Keratinocyte (primary cell): ENCODE data around the gene PTPN23. TPM values are rescaled to one million over a fixed set of nuclear protein-coding genes. Genes with fewer than 3 reads are reported as not detected.

ENCODE experiments used
- DNase-seq: peaks from one replicate; pipeline ENCODE4 v3.0.0-alpha.2; 2011; ENCODE audit warnings: low read depth, missing footprints, low spot score
- FAIRE-seq: peaks from 2 replicates; lab custom pipeline; 2011; peaks lifted over from hg19 to GRCh38; lab: Jason Lieb, UNC
- H2AFZ ChIP-seq: 2 replicates; pipeline ENCODE4 v1.6.0; 2012; ENCODE audit warnings: low read length, control low read depth, inconsistent platforms; ENCODE audit not compliant: control insufficient read depth
- H3K27ac ChIP-seq: 2 replicates; pipeline ENCODE4 v1.5.1; 2011; ENCODE audit warnings: low read length; ENCODE audit not compliant: control insufficient read depth, insufficient read depth
- H3K27me3 ChIP-seq: 3 replicates; pipeline ENCODE4 v1.6.0; 2011; ENCODE audit warnings: low read length; ENCODE audit not compliant: control insufficient read depth, insufficient read depth; ENCODE audit errors: extremely low read depth
- H3K36me3 ChIP-seq, 2 experiments: 2 replicates in 1 of 2; 3 replicates in 1 of 2; pipeline ENCODE4 v1.5.1; 2011; ENCODE audit warnings: low read length in 2 of 2, mild to moderate bottlenecking in 1 of 2; ENCODE audit not compliant: control insufficient read depth in 2 of 2, insufficient read depth in 2 of 2; ENCODE audit errors: extremely low read depth in 1 of 2
- H3K4me1 ChIP-seq: 3 replicates; pipeline ENCODE4 v1.5.1; 2011; ENCODE audit warnings: low read length; ENCODE audit not compliant: control insufficient read depth, insufficient read depth; ENCODE audit errors: extremely low read depth
- H3K4me2 ChIP-seq: 3 replicates; pipeline ENCODE4 v1.6.0; 2011; ENCODE audit warnings: low read depth, low read length; ENCODE audit not compliant: control insufficient read depth, insufficient read depth; ENCODE audit errors: extremely low read depth
- H3K4me3 ChIP-seq, 3 experiments: fragments of 200-600 bp in 1 of 3; sonication (generic) in 1 of 3; 2 replicates in 2 of 3; 3 replicates in 1 of 3; pipeline ENCODE4 v1.5.1; 2011 to 2016; ENCODE audit warnings: low read length in 3 of 3, mild to moderate bottlenecking in 3 of 3, control low read depth in 2 of 3, inconsistent platforms in 1 of 3, low read depth in 1 of 3, mixed read lengths in 1 of 3, mixed run types in 1 of 3, moderate library complexity in 1 of 3; ENCODE audit not compliant: control insufficient read depth in 2 of 3, insufficient read depth in 2 of 3; ENCODE audit errors: extremely low read depth in 1 of 3
- H3K79me2 ChIP-seq: 2 replicates; pipeline ENCODE4 v1.6.0; 2012; ENCODE audit warnings: low read length; ENCODE audit not compliant: control insufficient read depth, insufficient read depth
- H3K9ac ChIP-seq: 3 replicates; pipeline ENCODE4 v1.6.0; 2011; ENCODE audit warnings: low read length; ENCODE audit not compliant: control insufficient read depth, insufficient read depth; ENCODE audit errors: extremely low read depth
- H3K9me1 ChIP-seq: 3 replicates; pipeline ENCODE4 v1.6.0; 2011; ENCODE audit warnings: low read length; ENCODE audit not compliant: control insufficient read depth, insufficient read depth; ENCODE audit errors: extremely low read depth
- H3K9me3 ChIP-seq: 2 replicates; pipeline ENCODE4 v1.5.1; 2012; ENCODE audit warnings: low read depth, low read length; ENCODE audit not compliant: control insufficient read depth
- H4K20me1 ChIP-seq: 3 replicates; pipeline ENCODE4 v1.6.0; 2011; ENCODE audit warnings: low read length; ENCODE audit not compliant: control insufficient read depth, insufficient read depth; ENCODE audit errors: extremely low read depth
- CTCF ChIP-seq, 3 experiments: IDR thresholded peaks in 1 of 3; conservative IDR thresholded peaks in 1 of 3; optimal IDR thresholded peaks in 1 of 3; 2 replicates in 2 of 3; 3 replicates in 1 of 3; pipeline versions ENCODE3 to v1.5.1; 2011; ENCODE audit warnings: low read length in 3 of 3, mild to moderate bottlenecking in 3 of 3, moderate library complexity in 2 of 3, control low read depth in 1 of 3, inconsistent platforms in 1 of 3; ENCODE audit not compliant: insufficient read depth in 2 of 3; ENCODE audit errors: extremely low read depth in 1 of 3
- EZH2 ChIP-seq: IDR thresholded peaks from one replicate; pipeline ENCODE4 v1.6.1; 2012; ENCODE audit warnings: inconsistent platforms, mild to moderate bottlenecking, low read length, moderate library complexity
- dilution Hi-C: fragments of 300-500 bp; cut with MboI; formaldehyde crosslinking; loops from one replicate; pipeline ENCODE4 v1.7.0; 2020; ENCODE audit warnings: low sequenced_read_pairs; ENCODE audit not compliant: extremely low pct_ligation_motif_present
- polyA plus RNA-seq, 5 experiments: library from polyadenylated mRNA; depleted of rRNA in 3 of 5; stranded (reverse) in 3 of 5; stranded (forward) in 1 of 5; unstranded in 1 of 5; fragments of >200 nt; gene quantifications; 1 replicate in 1 of 5; 2 replicates in 3 of 5; 3 replicates in 1 of 5; pipeline versions ENCODE4 v1.2.1 to v1.2.3, GENCODE V29; 2011 to 2012; ENCODE audit warnings: missing spikeins in 2 of 5, low read depth in 1 of 5, low replicate concordance in 1 of 5

PTPN23 gene
- polyA plus RNA-seq, 1 donor (not counting 4 experiments of a cell fraction or from before 2014, with no cell fraction given) = 1.3 TPM

DNA sequence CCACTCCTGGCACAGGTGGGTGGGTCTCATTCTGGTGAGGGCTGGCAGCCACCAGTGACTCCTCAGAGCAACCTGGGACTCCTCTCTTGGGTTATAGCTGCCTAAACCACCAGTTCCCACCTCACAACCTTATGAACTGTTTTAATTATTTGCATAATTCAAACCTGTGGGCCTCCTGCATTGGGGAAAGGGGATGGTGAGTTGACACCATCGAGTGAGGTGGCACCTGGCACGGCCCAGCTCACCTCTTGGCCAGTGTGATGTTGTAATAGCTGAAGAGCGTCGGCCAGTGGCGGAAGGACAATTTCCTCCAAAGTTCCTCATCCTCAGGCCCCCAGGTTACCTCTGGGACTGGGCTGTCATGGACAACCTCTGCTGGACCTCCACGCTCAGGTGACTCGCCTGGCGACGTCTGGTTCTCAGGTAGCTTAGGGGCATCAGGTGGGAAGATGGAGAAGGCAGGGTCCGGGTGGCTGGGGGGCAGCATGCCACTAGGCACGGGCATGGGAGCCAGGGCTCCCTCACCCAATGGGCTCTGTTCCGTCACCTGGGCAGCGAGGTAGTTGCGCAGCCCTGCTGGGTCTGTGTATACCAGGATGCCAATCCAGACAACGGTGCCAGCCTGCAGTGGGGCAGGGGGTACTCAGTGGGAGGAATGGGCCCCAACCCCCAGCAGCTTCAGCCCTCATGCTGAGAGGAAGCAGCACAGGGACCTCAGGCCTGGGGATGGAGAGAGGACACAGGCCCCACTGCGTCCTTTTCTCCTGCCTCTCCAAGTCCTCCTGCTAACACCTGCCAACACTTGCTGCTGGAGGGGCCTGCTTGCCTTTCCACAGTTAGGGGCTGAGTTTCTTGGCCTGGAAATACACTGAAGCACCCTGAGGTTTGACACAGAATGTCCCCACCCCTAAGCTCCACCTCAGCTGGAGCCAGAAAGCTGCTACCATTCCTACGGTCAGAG lies 38.5 kb downstream of the PTPN23 start:
- Histone ChIP-seq H3K4me2 (no peak overlapping the region), H3K27me3 (no peaks in the 10 kb centered on the region), H3K9me1 (no peaks in the 10 kb centered on the region), H3K4me1 (no peaks in the 10 kb centered on the region), H3K27ac (no peak overlapping the region), H3K4me3 (no peak overlapping the region), H3K79me2 (no peaks in the 10 kb centered on the region), H3K36me3 (peaks cover 21 to 36% of the 10 kb centered on the region in 2 experiments), H2AFZ (no peak overlapping the region), H3K9me3 (no peaks in the 10 kb centered on the region), H4K20me1 (peaks cover 2% of the 10 kb centered on the region), H3K9ac (no peak overlapping the region)
- TF ChIP-seq EZH2 (no peak), CTCF (optimal IDR thresholded peaks at IDR 0.05 in 1 of 3, IDR thresholded peaks at IDR 0.05 in 1 of 3, conservative IDR thresholded peaks at IDR 0.05 in 1 of 3; ENCODE audit: extremely low read depth in 1 of 3, insufficient read depth in 2 of 3, low read length in 3 of 3) (no peak)
- no peak for DNase-seq
- dilution Hi-C loops = no loop called here
- no peak for FAIRE-seq

GRCh38 chr3:47420044-47420430 lies 39.2 kb downstream of the PTPN23 start:
- dilution Hi-C loops = no loop called here
- H4K20me1 ChIP-seq = peaks cover 2% of the 10 kb centered on the region
- H3K4me1 ChIP-seq = no peaks in the 10 kb centered on the region
- H3K9me3 ChIP-seq = no peaks in the 10 kb centered on the region
- H2AFZ ChIP-seq = no peak overlapping the region
- no peak overlapping the region for H3K9ac ChIP-seq
- TF ChIP-seq CTCF (optimal IDR thresholded peaks at IDR 0.05 in 1 of 3, IDR thresholded peaks at IDR 0.05 in 1 of 3, conservative IDR thresholded peaks at IDR 0.05 in 1 of 3; ENCODE audit: extremely low read depth in 1 of 3, insufficient read depth in 2 of 3, low read length in 3 of 3) (no peak), EZH2 (no peak)
- H3K9me1 ChIP-seq = no peaks in the 10 kb centered on the region
- FAIRE-seq (no peak), DNase-seq (no peak)
- no peak overlapping the region for H3K4me3 ChIP-seq
- H3K4me2 ChIP-seq = no peak overlapping the region
- no peaks in the 10 kb centered on the region for H3K27me3 ChIP-seq
- no peaks in the 10 kb centered on the region for H3K79me2 ChIP-seq
- no peak overlapping the region for H3K27ac ChIP-seq
- H3K36me3 ChIP-seq = peaks cover 18 to 34% of the 10 kb centered on the region in 2 experiments
